Right lobe of liver (tissue), 6 donors: Measurements from ENCODE around the gene MYL3. TPM values are rescaled to one million over a fixed set of nuclear protein-coding genes. Genes with fewer than 3 reads are reported as not detected.

ENCODE experiments used
- ATAC-seq, 4 donors: fragments of 200-7000 bp; cut with Tn5 transposase; one replicate each; pipeline ENCODE4 v1.9.1; 2020; ENCODE audit warnings: mild to moderate bottlenecking in 4 of 4, moderate library complexity in 4 of 4
- DNase-seq, 3 donors: peaks; one replicate each; pipeline ENCODE4 v3.0.0-alpha.2; 2020
- H3K27ac ChIP-seq, 3 donors: fragments of 200-600 bp; one replicate each; pipeline ENCODE4 v1.8.0; 2022
- H3K27me3 ChIP-seq, 2 donors: fragments of 200-600 bp; one replicate each; pipeline ENCODE4 v1.8.0; 2022
- H3K36me3 ChIP-seq, 4 donors: fragments of 200-600 bp; sonication (generic) in 1 of 4; one replicate each; pipeline versions ENCODE4 v1.5.1 to v1.8.0; 2017 to 2022; ENCODE audit warnings: control low read depth in 1 of 4
- H3K4me1 ChIP-seq, 4 donors: fragments of 200-600 bp; sonication (generic) in 1 of 4; one replicate each; pipeline versions ENCODE4 v1.5.1 to v1.8.0; 2017 to 2022; ENCODE audit warnings: control low read depth in 1 of 4
- H3K4me3 ChIP-seq, 3 donors: fragments of 200-600 bp; one replicate each; pipeline ENCODE4 v1.8.0; 2022
- H3K9me3 ChIP-seq, 4 donors: fragments of 200-600 bp; sonication (generic) in 1 of 4; one replicate each; pipeline versions ENCODE4 v1.5.1 to v1.8.0; 2017 to 2022; ENCODE audit warnings: control low read depth in 1 of 4
- CTCF ChIP-seq, 4 donors: fragments of 200-600 bp in 3 of 4; fragments of 450-650 bp in 1 of 4; IDR thresholded peaks; one replicate each; pipeline versions ENCODE4 v1.5.1 to v1.8.0; 2016 to 2022; ENCODE audit warnings: antibody characterized with exemption in 4 of 4, mild to moderate bottlenecking in 2 of 4
- POLR2A ChIP-seq: fragments of 450-650 bp; IDR thresholded peaks from one replicate; pipeline ENCODE4 v1.6.1; 2017; ENCODE audit warnings: antibody characterized with exemption, mild to moderate bottlenecking
- WGBS: methylation state at CpG from one replicate; pipeline ENCODE4 v1.1.6; 2018; ENCODE audit warnings: low coverage, low lambda C conversion rate; ENCODE audit not compliant: insufficient coverage; ENCODE audit errors: missing lambda C conversion rate; 5-methylcytosine and 5-hydroxymethylcytosine counted together
- intact Hi-C, 2 donors: fragments of 100-400 bp; cut with DNase I; formaldehyde crosslinking; loops; one replicate each; pipeline versions ENCODE4 v1.11.2 to v1.14.1; 2022
- total RNA-seq, 6 experiments: library from RNA; depleted of rRNA in 2 of 6; stranded (reverse); fragments of >200 nt in 2 of 6; fragmentation: NEBNext Ultra II Directional in 3 of 6; extraction: Animal tissue kit (Norgen Biotek cat#: 25700) in 3 of 6; gene quantifications; one replicate each; pipeline versions ENCODE4 v1.1.0 to v1.2.4, GENCODE V29; 2016 to 2023
- donor health status: DM: no; HTN: yes; CAD: no.
- donor health status: DM: no; HTN: no; CAD: no.
- donor health status: DM: no; HTN: no; CAD: no.
- donor health status: DM: no; HTN: yes; CAD: no.
- donor health status: DM: no; HTN: yes; CAD: no.

Gene MYL3
- total RNA-seq, 6 experiments from 2014 or later = 0.37 to 2.0 (median 1.00) TPM

- H3K4me1 ChIP-seq = no peaks in the 10 kb centered on the region
- no peak overlapping the region for H3K4me3 ChIP-seq
- WGBS = 0% methylated on average over 1 of the region's 1 CpG
- H3K9me3 ChIP-seq = no peaks in the 10 kb centered on the region
- DNase-seq (no peak), ATAC-seq (no peak)
- TF ChIP-seq POLR2A = no peak
- no peak for TF ChIP-seq CTCF (IDR thresholded peaks at IDR 0.05)
- H3K27me3 ChIP-seq = no peaks in the 10 kb centered on the region
- intact Hi-C loops = no loop called here
- H3K36me3 ChIP-seq = no peaks in the 10 kb centered on the region
- H3K27ac ChIP-seq = no peak overlapping the region
Observed at GRCh38 chr3:46831841-46832240, 31.4 kb downstream of the MYL3 start.

- ATAC-seq (no peak), DNase-seq (no peak)
- Histone ChIP-seq H3K27me3 (no peaks in the 10 kb centered on the region), H3K36me3 (no peaks in the 10 kb centered on the region), H3K4me3 (no peak overlapping the region), H3K9me3 (no peaks in the 10 kb centered on the region), H3K27ac (no peak overlapping the region), H3K4me1 (no peaks in the 10 kb centered on the region)
- TF ChIP-seq CTCF (IDR thresholded peaks at IDR 0.05) = no peak
- TF ChIP-seq POLR2A = no peak
- 86% methylated on average over 3 of the region's 3 CpGs for WGBS
- intact Hi-C loops = no loop called here
Observed at GRCh38 chr3:46831316-46831715, 31.9 kb downstream of the MYL3 start.

- no peak for DNase-seq
- ATAC-seq = no peak
- intact Hi-C loops = no loop called here
- no peaks in the 10 kb centered on the region for H3K27me3 ChIP-seq
- H3K4me1 ChIP-seq = no peaks in the 10 kb centered on the region
- H3K27ac ChIP-seq = no peak overlapping the region
- H3K4me3 ChIP-seq = no peak overlapping the region
- H3K9me3 ChIP-seq = no peaks in the 10 kb centered on the region
- TF ChIP-seq CTCF (IDR thresholded peaks at IDR 0.05) (no peak), POLR2A (no peak)
- no peaks in the 10 kb centered on the region for H3K36me3 ChIP-seq
- 100% methylated on average over 2 of the region's 2 CpGs for WGBS
Observed at GRCh38 chr3:46830801-46831200, 32.4 kb downstream of the MYL3 start.

GRCh38 chr3:46829699-46830208 is 33.5 kb downstream of the MYL3 start:
- Histone ChIP-seq H3K27ac (no peak overlapping the region), H3K4me3 (no peak overlapping the region), H3K36me3 (no peaks in the 10 kb centered on the region), H3K4me1 (no peaks in the 10 kb centered on the region), H3K9me3 (no peaks in the 10 kb centered on the region), H3K27me3 (no peaks in the 10 kb centered on the region)
- no peak for DNase-seq
- intact Hi-C loops = no loop called here
- ATAC-seq = peak in 1 of 4 donors; percentile 15
- 83% methylated on average over 2 of the region's 4 CpGs for WGBS
- no peak for TF ChIP-seq POLR2A
- no peak for TF ChIP-seq CTCF (IDR thresholded peaks at IDR 0.05)

GRCh38 chr3:46825450-46825849 is 37.8 kb downstream of the MYL3 start:
- Histone ChIP-seq H3K27ac (no peak overlapping the region), H3K4me3 (no peak overlapping the region), H3K27me3 (no peaks in the 10 kb centered on the region), H3K4me1 (no peaks in the 10 kb centered on the region), H3K9me3 (no peaks in the 10 kb centered on the region), H3K36me3 (no peaks in the 10 kb centered on the region)
- 84% methylated on average over 2 of the region's 2 CpGs for WGBS
- intact Hi-C loops = no loop called here
- DNase-seq (no peak), ATAC-seq (no peak)
- TF ChIP-seq CTCF (IDR thresholded peaks at IDR 0.05) (no peak), POLR2A (no peak)
